Measurements from ENCODE around the gene MAPK10. TPM values are rescaled to one million over a fixed set of nuclear protein-coding genes. Genes with fewer than 3 reads are reported as not detected.

The MAPK10 gene
- total and polyA plus RNA-seq, 2 of the 8 experiments (the other 6 are each of a cell fraction or from before 2014, with no cell fraction given) = 2.5 to 3.1 TPM

DNA sequence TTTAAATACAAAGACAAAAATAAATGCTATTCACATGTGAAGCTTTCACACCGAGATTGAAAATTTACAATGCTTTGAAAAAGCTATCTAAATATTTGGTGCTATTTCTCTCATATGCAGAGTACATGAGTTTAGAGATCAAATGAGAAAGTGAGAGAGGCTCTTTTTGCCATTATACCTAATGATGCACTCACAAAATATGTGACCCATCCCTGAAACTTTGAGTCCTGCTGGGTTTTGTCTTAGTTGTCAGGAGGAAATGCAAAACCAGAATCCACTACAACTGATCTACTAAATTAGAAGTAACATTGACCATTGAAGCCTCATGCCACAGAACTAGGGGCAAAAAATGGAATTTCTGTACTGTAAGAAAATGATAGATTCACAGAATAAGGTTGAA is 251.7 kb downstream of the MAPK10 start:
- H3K4me1 ChIP-seq (replicated peaks in 1 of 4; ENCODE audit: control insufficient read depth in 3 of 4, insufficient read depth in 4 of 4, low read length in 3 of 4) = 0 out of 7 replicates have a peak, but pooled peaks cover 0 to 3% (median 0%) of the 10 kb centered on the region in 4 experiments
- 61% methylated on average over 1 of the region's 1 CpG; no CpG with 5 or more reads in 1 of the 2 experiments for WGBS, 2 experiments (ENCODE audit: extremely low coverage in 1 of 2, insufficient coverage in 1 of 2, insufficient read length in 1 of 2, insufficient replicate concordance in 2 of 2, low coverage in 1 of 2, low lambda C conversion rate in 2 of 2, missing lambda C conversion rate in 1 of 2)
- H3K56ac ChIP-seq (replicated peaks; ENCODE audit: insufficient read length, low read depth, low read length) = no peak overlapping the region
- no peaks in the 10 kb centered on the region for H3K79me2 ChIP-seq (ENCODE audit: control insufficient read depth in 1 of 2, insufficient read depth in 2 of 2, low read length in 2 of 2)
- H3K79me1 ChIP-seq (ENCODE audit: low read depth, low read length) = no peaks in the 10 kb centered on the region
- H3K36me3 ChIP-seq (ENCODE audit: control insufficient read depth in 2 of 4, insufficient read depth in 4 of 4, low read length in 3 of 4) = no peaks in the 10 kb centered on the region
- H3K4ac ChIP-seq (replicated peaks; ENCODE audit: insufficient read length, low read depth, low read length) = no peak overlapping the region
- H3K9me3 ChIP-seq (ENCODE audit: insufficient read depth in 2 of 2, low read depth in 1 of 2, low read length in 1 of 2) = no peaks in the 10 kb centered on the region
- ChIA-PET CTCF (ENCODE audit: partially characterized antibody) (interaction anchor here (0.8 to 2.3 kb wide), 4 partner anchors 9 to 311 kb away, joined by 3 to 6 read pairs (median 4); no protein-coding TSS in a partner anchor), POLR2A (ENCODE audit: partially characterized antibody) (no interaction called here)
- no peak overlapping the region for H2BK15ac ChIP-seq (ENCODE audit: low read length)
- TF ChIP-seq, protein P1, sequence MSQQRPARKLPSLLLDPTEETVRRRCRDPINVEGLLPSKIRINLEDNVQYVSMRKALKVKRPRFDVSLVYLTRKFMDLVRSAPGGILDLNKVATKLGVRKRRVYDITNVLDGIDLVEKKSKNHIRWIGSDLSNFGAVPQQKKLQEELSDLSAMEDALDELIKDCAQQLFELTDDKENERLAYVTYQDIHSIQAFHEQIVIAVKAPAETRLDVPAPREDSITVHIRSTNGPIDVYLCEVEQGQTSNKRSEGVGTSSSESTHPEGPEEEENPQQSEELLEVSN (IDR thresholded peaks at IDR 0.05) = no peak
- TF ChIP-seq NRF1 (IDR thresholded peaks at IDR 0.05; ENCODE audit: low read depth, low read length) (no peak), SIRT6 (IDR thresholded peaks at IDR 0.05; ENCODE audit: low read length) (no peak), SUZ12 (IDR thresholded peaks at IDR 0.05; ENCODE audit: low read length) (no peak), YY1 (IDR thresholded peaks at IDR 0.05; ENCODE audit: low read depth, low read length) (no peak), HDAC6 (IDR thresholded peaks at IDR 0.05; ENCODE audit: low read depth, low read length) (no peak), PHF8 (conservative IDR thresholded peaks at IDR 0.05; ENCODE audit: low read depth, low read length) (no peak), BACH1 (IDR thresholded peaks at IDR 0.05; ENCODE audit: low read length) (no peak), KDM5A (IDR thresholded peaks at IDR 0.05; ENCODE audit: low read length) (no peak), GABPA (IDR thresholded peaks at IDR 0.05; ENCODE audit: borderline replicate concordance, insufficient read depth, low read length) (no peak), KDM1A (IDR thresholded peaks at IDR 0.05; ENCODE audit: borderline replicate concordance, low read length) (no peak)
- TF ChIP-seq, protein P2, sequence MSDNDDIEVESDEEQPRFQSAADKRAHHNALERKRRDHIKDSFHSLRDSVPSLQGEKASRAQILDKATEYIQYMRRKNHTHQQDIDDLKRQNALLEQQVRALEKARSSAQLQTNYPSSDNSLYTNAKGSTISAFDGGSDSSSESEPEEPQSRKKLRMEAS (IDR thresholded peaks at IDR 0.05) = no peak
- TF ChIP-seq, protein P3, sequence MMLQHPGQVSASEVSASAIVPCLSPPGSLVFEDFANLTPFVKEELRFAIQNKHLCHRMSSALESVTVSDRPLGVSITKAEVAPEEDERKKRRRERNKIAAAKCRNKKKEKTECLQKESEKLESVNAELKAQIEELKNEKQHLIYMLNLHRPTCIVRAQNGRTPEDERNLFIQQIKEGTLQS (IDR thresholded peaks at IDR 0.05; ENCODE audit: insufficient read depth, low read depth, low read length) = no peak
- H2BK5ac ChIP-seq (ENCODE audit: low read depth, low read length) = no peak overlapping the region
- no peaks in the 10 kb centered on the region for H3K23me2 ChIP-seq (ENCODE audit: low read depth, low read length)
- H2AK5ac ChIP-seq (ENCODE audit: low read depth, low read length) = no peak overlapping the region
- H2BK120ac ChIP-seq (replicated peaks; ENCODE audit: low read depth, low read length) = no peak overlapping the region
- FAIRE-seq (no peak), DNase-seq (ENCODE audit: low read depth in 1 of 2, low spot score in 2 of 2) (no peak)
- no peaks in the 10 kb centered on the region for H3K27me3 ChIP-seq (replicated peaks in 1 of 4; ENCODE audit: control insufficient read depth in 3 of 4, extremely low read depth in 1 of 4, insufficient read depth in 3 of 4, low read length in 3 of 4)
- H2AFZ ChIP-seq (ENCODE audit: low read length) = no peak overlapping the region
- no peak overlapping the region for H3K18ac ChIP-seq (ENCODE audit: extremely low read depth, low read length)
- no peak overlapping the region for H2BK20ac ChIP-seq (ENCODE audit: low read length)
- H3K27ac ChIP-seq (ENCODE audit: low read depth, low read length) = no peak overlapping the region
- H4K20me1 ChIP-seq (replicated peaks in 1 of 2; ENCODE audit: control insufficient read depth in 1 of 2, insufficient read depth in 2 of 2, low read length in 2 of 2) = no peaks in the 10 kb centered on the region
- H3K4me3 ChIP-seq (ENCODE audit: extremely low read depth in 1 of 4, insufficient read depth in 2 of 4, low read depth in 3 of 4, low read length in 4 of 4) = no peak overlapping the region
- no peak overlapping the region for H3K14ac ChIP-seq (ENCODE audit: insufficient read length)
- no peak overlapping the region for H3K23ac ChIP-seq (ENCODE audit: insufficient read length)
- no peak overlapping the region for H4K91ac ChIP-seq (replicated peaks; ENCODE audit: insufficient read length, low read length)
- no peak overlapping the region for H2BK12ac ChIP-seq (ENCODE audit: low read depth, low read length)
- no peak overlapping the region for H4K5ac ChIP-seq (ENCODE audit: insufficient read length, low read depth, low read length)
- no peak overlapping the region for H4K8ac ChIP-seq (ENCODE audit: extremely low read depth, insufficient read depth, low read length)
- no peak overlapping the region for H3K9ac ChIP-seq (replicated peaks in 1 of 4; ENCODE audit: extremely low read depth in 1 of 4, low read depth in 3 of 4, low read length in 3 of 4)
- no peak overlapping the region for H3K4me2 ChIP-seq (ENCODE audit: insufficient read depth in 1 of 2, low read depth in 2 of 2, low read length in 2 of 2)
